Measurements from ENCODE around the gene DDC.

DDC gene

GRCh38 chr7:50476953-50477625 lies 88.1 kb downstream of the DDC start:
- no peak for TF ChIP-seq CTCF (conservative IDR thresholded peaks at IDR 0.05; ENCODE audit: control insufficient read depth, insufficient read depth, low read depth, low read length)
- no peak for DNase-seq (ENCODE audit: low read depth)
- H3K4me3 ChIP-seq (ENCODE audit: control insufficient read depth, low read depth, low read length): no peak overlapping the region

- no peak overlapping the region for H3K4me3 ChIP-seq (ENCODE audit: control insufficient read depth, low read depth, low read length)
- no peak for DNase-seq (ENCODE audit: low read depth)
- TF ChIP-seq CTCF (conservative IDR thresholded peaks at IDR 0.05; ENCODE audit: control insufficient read depth, insufficient read depth, low read depth, low read length): no peak
Observed at GRCh38 chr7:50475340-50475739, 89.9 kb downstream of the DDC start.

- TF ChIP-seq CTCF (conservative IDR thresholded peaks at IDR 0.05; ENCODE audit: control insufficient read depth, insufficient read depth, low read depth, low read length): no peak
- no peak for DNase-seq (ENCODE audit: low read depth)
- no peak overlapping the region for H3K4me3 ChIP-seq (ENCODE audit: control insufficient read depth, low read depth, low read length)
Observed at GRCh38 chr7:50474382-50475160, 90.6 kb downstream of the DDC start.

GRCh38 chr7:50473531-50473930 lies 91.7 kb downstream of the DDC start:
- DNase-seq (ENCODE audit: low read depth): no peak
- no peak overlapping the region for H3K4me3 ChIP-seq (ENCODE audit: control insufficient read depth, low read depth, low read length)
- no peak for TF ChIP-seq CTCF (conservative IDR thresholded peaks at IDR 0.05; ENCODE audit: control insufficient read depth, insufficient read depth, low read depth, low read length)

- no peak for TF ChIP-seq CTCF (conservative IDR thresholded peaks at IDR 0.05; ENCODE audit: control insufficient read depth, insufficient read depth, low read depth, low read length)
- no peak for DNase-seq (ENCODE audit: low read depth)
Observed at GRCh38 chr7:50472427-50472826, 92.8 kb downstream of the DDC start.

GRCh38 chr7:50471970-50472369 lies 93.2 kb downstream of the DDC start:
- no peak for DNase-seq (ENCODE audit: low read depth)
- TF ChIP-seq CTCF (conservative IDR thresholded peaks at IDR 0.05; ENCODE audit: control insufficient read depth, insufficient read depth, low read depth, low read length): no peak
- no peak overlapping the region for H3K4me3 ChIP-seq (ENCODE audit: control insufficient read depth, low read depth, low read length)

More at GRCh38 chr7:50472427-50472826, 92.8 kb downstream of the DDC start:
- no peak overlapping the region for H3K4me3 ChIP-seq (ENCODE audit: control insufficient read depth, low read depth, low read length)

All from fibroblast of mammary gland (primary cell).